NCI-H1694 treated with DMSO at 0.1 percent for 48 hours (cell line): ENCODE results near the gene CCS.
"Not testable (repeated sequence)": the region's sequence is repeated elsewhere in the genome, so short reads cannot be mapped to it uniquely, and the experiment has no call there.

ENCODE experiments used
- DNase-seq: peaks from one replicate; lab custom pipeline; 2025; lab: John Stamatoyannopoulos, UW

CCS gene, protein sequence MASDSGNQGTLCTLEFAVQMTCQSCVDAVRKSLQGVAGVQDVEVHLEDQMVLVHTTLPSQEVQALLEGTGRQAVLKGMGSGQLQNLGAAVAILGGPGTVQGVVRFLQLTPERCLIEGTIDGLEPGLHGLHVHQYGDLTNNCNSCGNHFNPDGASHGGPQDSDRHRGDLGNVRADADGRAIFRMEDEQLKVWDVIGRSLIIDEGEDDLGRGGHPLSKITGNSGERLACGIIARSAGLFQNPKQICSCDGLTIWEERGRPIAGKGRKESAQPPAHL

DNA sequence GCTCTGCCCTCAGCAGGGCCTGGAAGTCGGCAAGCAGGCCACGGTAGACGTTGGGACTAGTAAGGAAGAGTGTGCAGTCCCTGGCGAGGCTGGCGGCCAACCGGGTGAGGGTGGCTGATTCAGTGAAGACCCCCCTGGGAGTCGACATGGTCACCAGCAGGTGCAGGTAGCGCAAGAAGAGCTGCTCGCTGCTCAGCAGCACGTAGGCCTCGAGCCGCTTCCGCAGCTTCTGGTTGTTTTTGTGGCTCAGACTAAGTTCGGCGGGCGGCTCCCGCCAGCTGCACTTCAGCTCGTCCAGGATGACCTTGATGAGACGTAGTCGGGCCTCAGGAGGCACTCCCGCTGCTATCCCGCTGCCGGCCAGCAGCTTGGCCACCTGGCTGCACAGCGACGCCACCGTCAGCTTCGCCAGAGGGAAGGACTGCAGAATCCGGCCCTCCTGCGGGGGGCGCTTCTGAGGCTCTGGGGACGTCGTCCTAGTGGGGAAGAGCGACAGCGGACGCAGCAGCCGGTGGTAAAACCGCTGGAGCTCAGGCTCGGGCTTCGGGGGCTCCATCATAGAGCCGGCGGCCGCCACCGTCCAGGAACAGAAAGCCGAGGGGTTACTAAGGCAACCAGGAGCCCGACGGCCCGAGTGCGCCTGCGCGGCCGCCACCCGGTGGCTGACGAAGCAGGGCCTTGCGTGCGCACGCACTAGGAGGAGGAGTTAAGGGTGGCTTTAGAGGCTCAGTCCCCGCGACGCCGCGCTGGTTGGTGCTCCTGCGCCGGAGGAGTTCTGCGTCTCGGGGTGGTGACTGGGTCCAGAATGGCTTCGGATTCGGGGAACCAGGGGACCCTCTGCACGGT is at the start of gene CCS, which contains the start of gene CCDC87:
TSS of gene CCS (plus strand) at position 729 of the 846 bp plus-strand sequence. CDS start at position 806, 77 bp downstream.
TSS of gene CCDC87 (minus strand) at position 607 of the 846 bp plus-strand sequence. CDS start at position 559, 48 bp downstream.
- peak; percentile 85 for DNase-seq

DNA sequence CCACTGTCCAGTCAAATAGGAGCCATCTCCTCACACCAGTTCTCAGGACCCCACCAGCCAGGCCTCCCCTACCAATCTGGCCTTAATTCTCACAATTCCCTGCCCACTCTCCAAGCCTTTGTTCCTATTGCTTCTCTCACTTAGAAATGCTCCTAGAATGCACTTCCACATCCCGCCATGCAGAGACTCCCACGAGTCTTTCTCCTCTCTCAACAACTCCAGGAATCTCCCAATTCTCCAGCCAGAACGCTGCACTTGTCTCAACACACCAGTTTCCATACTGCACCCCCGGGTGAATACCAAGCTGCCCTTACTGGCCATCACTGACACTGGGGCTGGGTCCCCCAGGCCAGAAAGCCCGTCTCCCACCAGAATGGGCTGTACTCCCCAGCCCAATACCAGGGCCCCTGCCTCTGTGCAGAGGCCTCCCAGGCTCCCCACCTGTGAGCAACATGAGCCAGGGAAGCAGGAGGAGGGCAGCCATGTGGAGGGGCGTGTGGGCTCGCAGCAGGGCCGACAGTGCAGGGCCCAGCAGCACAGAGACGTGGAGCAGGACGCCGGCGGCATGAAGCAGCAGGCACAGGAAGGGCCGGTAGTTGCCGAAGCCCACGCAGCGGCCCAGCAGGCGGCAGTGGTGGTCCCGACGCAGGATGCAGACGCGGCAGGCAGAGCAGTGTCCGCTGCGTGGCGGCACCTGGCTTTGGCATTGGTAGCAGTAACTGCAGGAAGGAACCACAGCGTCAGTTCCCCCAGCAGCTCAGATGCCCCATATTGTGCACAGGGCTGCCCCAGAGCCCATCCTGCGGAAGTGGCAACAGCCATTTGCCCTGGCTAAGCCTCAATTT is 49.5 kb upstream of the CCS start:
- DNase-seq = no peak

GRCh38 chr11:66544952-66545351 is 48.0 kb upstream of the CCS start:
- not testable (repeated sequence) for DNase-seq

DNA sequence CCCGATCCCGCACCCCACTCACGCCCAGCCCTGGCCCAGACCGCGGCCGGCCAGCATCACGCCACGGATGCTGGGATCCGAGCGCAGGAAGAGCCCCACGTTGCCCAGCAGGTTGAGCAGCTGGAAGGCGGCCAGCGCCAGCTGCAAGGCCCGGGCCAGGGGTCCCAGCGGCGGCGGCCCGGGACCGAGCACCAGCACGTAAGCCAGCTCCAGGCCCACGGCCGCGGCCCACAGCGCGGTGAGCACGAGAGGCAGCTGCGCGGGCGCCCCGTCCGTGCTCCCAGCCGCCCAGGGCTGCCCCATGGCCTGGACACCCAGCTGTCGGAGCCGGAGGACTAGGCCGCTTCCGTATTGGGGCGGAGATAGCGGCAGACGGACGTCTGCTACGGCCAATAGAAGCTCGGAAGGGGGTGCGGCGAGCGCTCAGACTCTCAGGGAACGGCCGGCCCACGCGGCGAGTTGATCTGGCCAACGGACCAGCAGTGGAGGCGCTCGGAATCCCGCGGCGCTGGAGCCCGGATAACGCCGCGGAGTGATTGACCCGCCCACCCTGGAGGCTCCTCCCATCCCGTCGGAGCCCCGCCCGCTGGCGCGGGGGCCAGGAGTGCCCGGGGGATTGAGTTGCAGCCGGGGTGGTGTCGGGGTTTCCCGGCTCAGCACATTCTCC is 47.2 kb upstream of the CCS start, which contains the start of gene ZDHHC24:
TSS of gene ZDHHC24 (minus strand) at position 348 of the 667 bp plus-strand sequence. CDS start at position 303, 45 bp downstream.
- DNase-seq = peak; percentile 60

DNA sequence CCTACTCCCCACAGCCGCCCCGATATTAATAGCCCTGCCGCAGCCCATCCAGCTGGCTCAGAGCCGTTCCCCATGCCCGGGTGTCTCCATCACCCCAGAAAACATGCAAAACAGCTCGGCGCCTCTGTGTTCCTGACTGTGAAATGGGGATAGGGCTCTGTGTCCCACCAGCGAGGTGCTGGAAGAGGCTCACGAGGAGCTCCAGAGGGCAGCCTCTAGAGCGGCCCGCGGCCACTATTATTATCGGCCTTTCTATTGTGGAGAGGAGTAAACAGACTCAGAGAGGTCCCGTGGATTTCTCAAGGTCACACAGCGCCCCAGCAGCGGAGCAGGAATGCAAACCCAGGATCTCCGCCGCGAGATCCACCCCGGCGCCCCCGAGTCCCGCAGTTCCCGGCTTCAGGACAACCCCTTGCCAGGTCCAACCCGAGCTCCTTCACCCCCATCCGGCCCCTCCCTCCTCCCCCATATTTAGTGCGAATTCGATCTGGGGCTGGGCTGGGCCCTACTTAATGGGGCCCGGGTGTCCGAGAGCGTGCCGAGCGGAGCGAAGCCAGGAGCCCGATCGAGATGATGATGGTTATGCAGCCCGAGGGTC is 46.5 kb upstream of the CCS start, which contains the start of gene ACTN3:
TSS of gene ACTN3 (plus strand) at position 536 of the 598 bp plus-strand sequence. CDS start at position 571, 35 bp downstream.
- DNase-seq = no peak

DNA sequence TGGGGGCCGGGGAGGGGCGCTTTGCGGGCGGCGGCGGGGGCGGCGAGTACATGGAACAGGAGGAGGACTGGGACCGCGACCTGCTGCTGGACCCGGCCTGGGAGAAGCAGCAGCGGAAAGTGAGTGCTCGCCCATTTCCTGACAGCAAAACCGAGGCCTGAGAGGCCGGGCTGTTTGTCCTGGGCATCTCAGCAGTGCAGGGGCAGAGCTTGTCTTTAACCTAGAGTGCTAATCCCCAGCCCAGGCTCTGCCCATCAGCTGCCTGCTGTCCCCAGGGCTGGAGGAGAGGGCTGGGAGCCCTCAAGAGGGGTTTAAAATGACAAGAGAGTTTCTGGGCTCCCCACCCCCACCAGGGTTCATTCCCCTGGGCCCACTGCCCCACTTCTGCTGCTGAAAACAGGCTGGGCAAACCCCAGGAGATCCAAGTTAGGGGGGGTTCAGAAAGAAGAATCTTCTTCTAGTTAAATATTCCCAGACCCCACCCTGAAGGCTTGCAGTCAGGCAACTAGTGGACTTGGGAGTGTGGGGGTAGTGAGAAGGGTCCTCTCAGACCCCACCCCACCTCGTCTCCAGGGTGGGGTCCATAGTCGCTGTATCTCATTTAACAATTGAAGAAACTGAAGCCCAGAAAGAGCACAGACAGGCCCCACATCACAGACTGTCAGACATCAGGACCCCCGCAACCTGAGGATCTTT is 45.9 kb upstream of the CCS start:
- DNase-seq = no peak

- no peak for DNase-seq
Observed at GRCh38 chr11:66547662-66548009, 45.3 kb upstream of the CCS start.

GRCh38 chr11:66548041-66548440 is 44.9 kb upstream of the CCS start:
- DNase-seq = peak; percentile 30

DNA sequence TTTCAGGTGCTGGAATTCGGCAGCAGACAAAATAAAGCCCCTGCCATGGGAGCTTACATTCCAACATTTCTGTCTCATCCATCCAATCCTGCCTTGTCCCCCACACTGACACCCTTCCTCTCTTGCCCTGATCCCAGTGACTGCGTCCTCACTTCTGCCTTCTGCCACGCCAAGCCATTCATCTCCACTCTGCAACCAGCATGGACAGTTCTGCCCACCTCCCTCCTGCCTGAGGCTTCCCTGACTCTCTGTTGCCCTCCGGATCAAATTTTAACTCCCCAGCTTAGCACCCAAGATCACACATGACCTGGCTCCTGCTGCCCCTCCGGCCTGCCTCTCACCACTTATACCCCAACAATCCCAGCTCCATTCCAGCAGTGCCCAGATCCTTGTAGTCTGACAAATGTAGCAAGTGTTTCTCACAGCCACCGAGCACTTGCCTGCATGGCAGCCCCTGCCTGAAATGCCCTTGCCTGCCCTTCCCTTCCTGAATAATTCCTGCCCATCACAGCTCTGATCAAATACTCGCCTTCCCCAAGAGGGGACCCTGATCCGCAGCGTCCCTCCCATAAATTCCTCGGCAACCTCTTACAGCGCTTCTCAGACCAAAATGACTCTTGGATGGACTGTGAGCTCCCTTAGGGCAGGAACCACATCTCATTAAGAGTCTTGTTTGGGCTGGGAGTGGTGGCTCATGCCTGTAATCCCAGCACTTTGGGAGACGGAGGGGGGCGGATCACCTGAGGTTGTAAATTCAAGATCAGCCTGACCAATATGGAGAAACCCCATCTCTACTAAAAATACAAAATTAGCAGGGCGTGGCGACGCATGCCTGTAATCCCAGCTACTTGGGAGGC is 44.0 kb upstream of the CCS start:
- DNase-seq = no peak

DNA sequence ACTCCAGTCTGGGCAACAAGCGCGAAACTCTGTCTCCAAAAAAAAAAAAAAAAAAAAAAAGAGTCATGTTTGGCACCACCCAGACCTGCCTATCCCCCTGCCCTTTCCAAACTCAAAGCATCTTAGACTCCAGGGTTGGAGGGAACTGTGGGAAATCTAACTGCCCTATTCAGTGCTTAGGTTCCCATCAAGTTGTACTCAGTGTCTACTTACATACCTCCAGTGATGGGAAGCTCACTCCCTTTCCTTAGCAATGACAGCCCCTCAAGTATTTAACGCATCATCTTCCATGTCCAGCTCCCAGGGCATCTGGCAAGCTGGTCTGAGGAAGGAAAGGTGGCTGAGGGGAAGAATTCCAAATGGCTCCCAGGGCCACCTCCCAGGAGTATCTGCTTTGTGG is 43.3 kb upstream of the CCS start:
- DNase-seq = no peak

- DNase-seq = no peak
Observed at GRCh38 chr11:66550887-66551286, 42.1 kb upstream of the CCS start.

- no peak for DNase-seq
Observed at GRCh38 chr11:66554602-66555001, 38.4 kb upstream of the CCS start.

- DNase-seq = no peak
Observed at GRCh38 chr11:66555416-66555815, 37.6 kb upstream of the CCS start.

- DNase-seq = no peak
Observed at GRCh38 chr11:66556086-66556485, 36.9 kb upstream of the CCS start.

DNA sequence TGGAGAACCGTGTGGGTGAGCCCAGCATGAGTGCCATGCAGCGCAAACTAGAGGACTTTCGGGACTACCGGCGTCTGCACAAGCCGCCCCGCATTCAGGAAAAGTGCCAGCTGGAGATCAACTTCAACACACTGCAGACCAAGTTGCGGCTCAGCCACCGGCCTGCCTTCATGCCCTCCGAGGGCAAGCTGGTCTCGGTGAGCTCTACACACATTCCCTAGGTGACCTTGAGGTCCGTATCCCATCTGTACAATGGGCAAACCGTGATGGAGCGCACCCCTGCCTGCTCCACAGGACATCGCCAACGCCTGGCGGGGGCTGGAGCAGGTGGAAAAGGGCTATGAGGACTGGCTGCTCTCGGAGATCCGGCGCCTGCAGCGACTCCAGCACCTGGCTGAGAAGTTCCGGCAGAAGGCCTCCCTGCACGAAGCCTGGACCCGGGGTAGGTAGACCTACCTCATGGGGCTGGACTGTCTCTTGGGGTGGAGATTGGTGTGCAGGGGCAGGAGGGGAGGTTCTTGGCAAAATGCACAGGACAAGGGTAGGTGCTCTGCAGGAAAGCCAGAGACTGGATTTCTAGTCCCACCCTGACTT is 35.2 kb upstream of the CCS start:
- DNase-seq = no peak

DNA sequence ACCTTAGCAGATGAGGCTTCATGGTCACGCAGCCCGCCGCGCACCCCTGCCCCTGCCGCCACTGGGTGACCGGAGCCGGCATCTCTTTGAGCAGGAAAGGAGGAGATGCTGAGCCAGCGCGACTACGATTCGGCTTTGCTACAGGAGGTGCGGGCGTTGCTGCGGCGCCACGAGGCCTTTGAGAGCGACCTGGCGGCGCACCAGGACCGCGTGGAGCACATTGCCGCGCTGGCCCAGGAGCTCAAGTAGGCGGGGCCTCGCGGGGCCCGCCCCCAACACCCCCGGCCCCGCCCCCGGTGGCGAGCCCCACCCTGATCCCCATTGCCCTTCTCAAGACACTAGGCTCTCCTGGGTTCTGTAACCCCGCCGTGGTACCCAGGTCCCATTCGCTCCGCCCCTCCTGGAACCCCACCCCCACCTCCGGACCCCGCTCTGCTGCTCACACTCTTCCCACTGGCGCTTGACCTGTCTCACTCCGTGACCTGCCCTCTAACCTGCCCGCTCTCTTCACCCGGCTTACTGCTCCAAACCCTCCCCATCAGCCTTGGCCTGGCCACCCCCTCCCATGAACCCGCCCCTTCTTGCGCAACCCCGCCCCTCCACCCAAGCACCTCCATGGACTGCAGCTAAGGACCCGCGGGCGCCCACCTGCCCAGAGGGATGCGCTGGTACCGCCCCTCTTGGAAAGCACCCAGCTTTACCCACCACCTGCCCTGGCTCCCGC is 33.7 kb upstream of the CCS start:
- no peak for DNase-seq

DNA sequence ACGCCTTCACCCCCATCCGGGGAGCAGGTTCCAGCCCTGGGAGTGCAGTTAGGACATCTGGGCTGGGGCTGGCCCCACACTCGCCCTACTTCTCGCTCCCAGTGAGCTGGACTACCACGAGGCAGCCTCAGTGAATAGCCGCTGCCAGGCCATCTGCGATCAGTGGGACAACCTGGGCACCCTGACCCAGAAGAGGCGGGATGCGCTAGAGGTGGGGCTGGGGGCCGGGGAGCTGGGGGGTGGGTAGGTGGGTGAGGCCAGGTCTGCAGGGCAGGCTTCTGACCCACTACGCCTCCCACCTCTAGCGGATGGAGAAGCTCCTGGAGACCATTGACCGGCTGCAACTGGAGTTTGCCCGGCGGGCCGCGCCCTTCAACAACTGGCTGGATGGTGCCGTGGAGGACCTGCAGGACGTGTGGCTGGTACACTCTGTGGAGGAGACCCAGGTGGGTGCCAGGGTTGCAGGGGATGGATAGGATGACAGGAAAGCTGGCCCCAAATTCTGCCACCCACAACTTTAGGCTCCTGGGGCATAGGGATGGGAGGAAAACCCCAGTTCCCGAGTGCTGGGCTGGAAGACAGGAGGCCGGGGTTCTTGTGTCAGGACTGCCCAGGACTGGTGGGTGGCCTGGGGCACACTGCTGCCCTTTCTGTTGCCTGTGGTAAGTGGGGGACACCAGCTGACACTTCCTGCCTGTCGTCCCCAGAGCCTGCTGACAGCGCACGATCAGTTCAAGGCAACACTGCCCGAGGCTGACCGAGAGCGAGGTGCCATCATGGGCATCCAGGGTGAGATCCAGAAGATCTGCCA is 32.9 kb upstream of the CCS start:
- no peak for DNase-seq
